H1 (cell line): ENCODE data around the gene PPP1R12A. TPM values are rescaled to one million over a fixed set of nuclear protein-coding genes. Genes with fewer than 3 reads are reported as not detected.
A peak's percentile ranks its signal among the peaks of the same experiment; 100 is the strongest.

Experiments
- CTCF ChIA-PET: fragments of 300-600 bp; sonication (Branson Sonifier 250); formaldehyde crosslinking; loops from one replicate; lab custom pipeline; 2021; ENCODE audit not compliant: partially characterized antibody; lab: Charles Lee
- POLR2A ChIA-PET: fragments of 300-600 bp; sonication (Branson Sonifier 250); formaldehyde crosslinking; loops from one replicate; lab custom pipeline; 2021; ENCODE audit warnings: inconsistent platforms; ENCODE audit not compliant: partially characterized antibody; lab: Charles Lee
- DNase-seq, 2 experiments: peaks; one replicate each; pipeline versions ENCODE4 v3.0.0 to v3.0.0-alpha.2; 2010 to 2022; ENCODE audit warnings: low spot score in 2 of 2, low read depth in 1 of 2, mixed read lengths in 1 of 2
- FAIRE-seq: peaks from 2 replicates; lab custom pipeline; 2011; peaks lifted over from hg19 to GRCh38; lab: Jason Lieb, UNC
- H2AFZ ChIP-seq: 2 replicates; pipeline ENCODE4 v1.8.1; 2012; ENCODE audit warnings: low read length, inconsistent platforms
- H2AK5ac ChIP-seq: 2 replicates; pipeline ENCODE4 v1.6.1; 2013; ENCODE audit warnings: low read depth, low read length
- H2BK120ac ChIP-seq: replicated peaks from 2 replicates; pipeline ENCODE3; 2013; ENCODE audit warnings: low read depth, low read length, inconsistent platforms
- H2BK12ac ChIP-seq: 2 replicates; pipeline ENCODE4 v1.6.1; 2013; ENCODE audit warnings: low read depth, low read length
- H2BK15ac ChIP-seq: 2 replicates; pipeline ENCODE4 v1.6.1; 2013; ENCODE audit warnings: low read length
- H2BK20ac ChIP-seq: 2 replicates; pipeline ENCODE4 v1.6.1; 2013; ENCODE audit warnings: low read length
- H2BK5ac ChIP-seq: 2 replicates; pipeline ENCODE4 v1.6.1; 2013; ENCODE audit warnings: low read depth, low read length
- H3K14ac ChIP-seq: 2 replicates; pipeline ENCODE4 v1.6.1; 2013; ENCODE audit warnings: inconsistent platforms; ENCODE audit not compliant: insufficient read length
- H3K18ac ChIP-seq: 2 replicates; pipeline ENCODE4 v1.6.1; 2013; ENCODE audit warnings: low read length; ENCODE audit errors: extremely low read depth
- H3K23ac ChIP-seq: 2 replicates; pipeline ENCODE4 v1.6.1; 2013; ENCODE audit warnings: inconsistent platforms; ENCODE audit not compliant: insufficient read length
- H3K23me2 ChIP-seq: 2 replicates; pipeline ENCODE4 v1.6.1; 2013; ENCODE audit warnings: low read depth, low read length
- H3K27ac ChIP-seq: 2 replicates; pipeline ENCODE4 v1.6.1; 2011; ENCODE audit warnings: low read depth, low read length, inconsistent platforms
- H3K27me3 ChIP-seq, 4 experiments: replicated peaks in 1 of 4; 1 replicate in 1 of 4; 2 replicates in 3 of 4; pipeline versions ENCODE4 v1.6.1 to v1.8.1; 2011 to 2013; ENCODE audit warnings: low read length in 3 of 4, mild to moderate bottlenecking in 3 of 4, inconsistent platforms in 2 of 4, mixed read lengths in 2 of 4, moderate library complexity in 1 of 4; ENCODE audit not compliant: control insufficient read depth in 3 of 4, insufficient read depth in 3 of 4; ENCODE audit errors: extremely low read depth in 1 of 4
- H3K36me3 ChIP-seq, 4 experiments: 2 replicates each; pipeline versions ENCODE4 v1.6.1 to v1.8.1; 2011 to 2013; ENCODE audit warnings: mild to moderate bottlenecking in 4 of 4, low read length in 3 of 4, moderate library complexity in 2 of 4, control low read depth in 1 of 4, inconsistent platforms in 1 of 4; ENCODE audit not compliant: insufficient read depth in 4 of 4, control insufficient read depth in 2 of 4
- H3K4ac ChIP-seq: replicated peaks from 2 replicates; pipeline ENCODE3; 2013; ENCODE audit warnings: low read length, low read depth, mixed read lengths, inconsistent platforms; ENCODE audit not compliant: insufficient read length
- H3K4me1 ChIP-seq, 4 experiments: replicated peaks in 1 of 4; 1 replicate in 1 of 4; 2 replicates in 3 of 4; pipeline versions ENCODE4 v1.6.1 to v1.8.1; 2011 to 2013; ENCODE audit warnings: low read length in 3 of 4, inconsistent platforms in 2 of 4, mixed read lengths in 1 of 4; ENCODE audit not compliant: insufficient read depth in 4 of 4, control insufficient read depth in 3 of 4
- H3K4me2 ChIP-seq, 2 experiments: 2 replicates each; pipeline versions ENCODE4 v1.6.1 to v1.8.1; 2011 to 2013; ENCODE audit warnings: low read depth in 2 of 2, low read length in 2 of 2, control low read depth in 1 of 2, inconsistent platforms in 1 of 2, mild to moderate bottlenecking in 1 of 2; ENCODE audit not compliant: insufficient read depth in 1 of 2
- H3K4me3 ChIP-seq, 4 experiments: fragments of 200-600, 300-600 bp in 1 of 4; sonication (generic), shearing (Covaris generic), sonication (Bioruptor Twin) in 1 of 4; 2 replicates each; pipeline versions ENCODE4 v1.5.1 to v1.8.1; 2011 to 2016; ENCODE audit warnings: low read length in 4 of 4, low read depth in 3 of 4, control low read depth in 2 of 4, inconsistent platforms in 2 of 4, mild to moderate bottlenecking in 2 of 4, mixed read lengths in 1 of 4, moderate library complexity in 1 of 4; ENCODE audit not compliant: insufficient read depth in 2 of 4; ENCODE audit errors: extremely low read depth in 1 of 4
- H3K56ac ChIP-seq: replicated peaks from 2 replicates; pipeline ENCODE3; 2013; ENCODE audit warnings: low read depth, mild to moderate bottlenecking, mixed read lengths, low read length, inconsistent platforms; ENCODE audit not compliant: insufficient read length
- H3K79me1 ChIP-seq: 2 replicates; pipeline ENCODE4 v1.6.1; 2013; ENCODE audit warnings: low read depth, low read length, control low read depth
- H3K79me2 ChIP-seq, 2 experiments: 2 replicates each; pipeline versions ENCODE4 v1.6.1 to v1.8.1; 2012 to 2013; ENCODE audit warnings: low read length in 2 of 2, mild to moderate bottlenecking in 2 of 2, inconsistent platforms in 1 of 2; ENCODE audit not compliant: insufficient read depth in 2 of 2, control insufficient read depth in 1 of 2
- H3K9ac ChIP-seq, 4 experiments: replicated peaks in 1 of 4; 1 replicate in 1 of 4; 2 replicates in 3 of 4; pipeline versions ENCODE4 v1.6.1 to v1.8.1; 2011 to 2013; ENCODE audit warnings: low read depth in 3 of 4, low read length in 3 of 4, control low read depth in 2 of 4, mild to moderate bottlenecking in 2 of 4, moderate library complexity in 2 of 4, inconsistent platforms in 1 of 4; ENCODE audit errors: extremely low read depth in 1 of 4
- H3K9me3 ChIP-seq, 2 experiments: 2 replicates each; pipeline versions ENCODE4 v1.6.1 to v1.8.1; 2012 to 2013; ENCODE audit warnings: mild to moderate bottlenecking in 2 of 2, moderate library complexity in 2 of 2, control low read depth in 1 of 2, inconsistent platforms in 1 of 2, low read depth in 1 of 2, low read length in 1 of 2, mixed read lengths in 1 of 2; ENCODE audit not compliant: insufficient read depth in 2 of 2
- H4K20me1 ChIP-seq, 2 experiments: replicated peaks in 1 of 2; 2 replicates each; pipeline versions ENCODE3 to v1.8.1; 2011 to 2013; ENCODE audit warnings: inconsistent platforms in 2 of 2, low read length in 2 of 2, mild to moderate bottlenecking in 1 of 2; ENCODE audit not compliant: insufficient read depth in 2 of 2, control insufficient read depth in 1 of 2
- H4K5ac ChIP-seq: 2 replicates; pipeline ENCODE4 v1.6.1; 2013; ENCODE audit warnings: low read length, low read depth, mixed read lengths, inconsistent platforms; ENCODE audit not compliant: insufficient read length
- H4K8ac ChIP-seq: 2 replicates; pipeline ENCODE4 v1.8.0; 2013; ENCODE audit warnings: mild to moderate bottlenecking, moderate library complexity, low read length, inconsistent platforms; ENCODE audit not compliant: insufficient read depth; ENCODE audit errors: extremely low read depth
- H4K91ac ChIP-seq: replicated peaks from 2 replicates; pipeline ENCODE3; 2013; ENCODE audit warnings: low read length, mixed read lengths, inconsistent platforms; ENCODE audit not compliant: insufficient read length
- EGR1 ChIP-seq: IDR thresholded peaks from 2 replicates; pipeline ENCODE4 v1.6.1; 2011; ENCODE audit warnings: low read depth, low read length, borderline replicate concordance
- KDM4A ChIP-seq: IDR thresholded peaks from one replicate; pipeline ENCODE4 v1.7.1; 2012; ENCODE audit warnings: low read depth, mild to moderate bottlenecking, moderate library complexity, low read length, inconsistent platforms; ENCODE audit not compliant: severe bottlenecking
- POLR2AphosphoS5 ChIP-seq: IDR thresholded peaks from 2 replicates; pipeline ENCODE4 v1.6.1; 2011; ENCODE audit warnings: low read depth, low read length
- RBBP5 ChIP-seq: IDR thresholded peaks from 2 replicates; pipeline ENCODE4 v1.7.1; 2012; ENCODE audit warnings: low read depth, mild to moderate bottlenecking, inconsistent platforms, low read length, moderate library complexity, borderline replicate concordance
- RXRA ChIP-seq: IDR thresholded peaks from 2 replicates; pipeline ENCODE4 v1.6.1; 2011; ENCODE audit warnings: low read depth, mild to moderate bottlenecking, low read length, moderate library complexity; ENCODE audit not compliant: insufficient read depth
- SAP30 ChIP-seq: fragments of 300-600 bp; sonication (generic); IDR thresholded peaks from 2 replicates; pipeline ENCODE4 v1.7.1; 2012; ENCODE audit warnings: low read length, moderate library complexity, mild to moderate bottlenecking, inconsistent platforms; ENCODE audit not compliant: insufficient read depth, insufficient replicate concordance
- SIN3A ChIP-seq, 2 experiments: IDR thresholded peaks in 1 of 2; conservative IDR thresholded peaks in 1 of 2; 2 replicates each; pipeline ENCODE4 v1.6.1; 2011 to 2012; ENCODE audit warnings: low read length in 2 of 2, improper control_type of control experiment in 1 of 2, low read depth in 1 of 2, mild to moderate bottlenecking in 1 of 2
- SP4 ChIP-seq: IDR thresholded peaks from 2 replicates; pipeline ENCODE4 v1.6.1; 2012; ENCODE audit warnings: low read length, inconsistent platforms
- SRF ChIP-seq: IDR thresholded peaks from 2 replicates; pipeline ENCODE4 v1.6.1; 2011; ENCODE audit warnings: mild to moderate bottlenecking, low read depth, low read length, moderate library complexity
- TAF7 ChIP-seq: optimal IDR thresholded peaks from 2 replicates; pipeline ENCODE3; 2011; ENCODE audit warnings: low read depth, mild to moderate bottlenecking, inconsistent platforms, low read length, moderate library complexity, borderline replicate concordance
- YY1 ChIP-seq: IDR thresholded peaks from 2 replicates; pipeline ENCODE4 v1.6.1; 2011; ENCODE audit warnings: low read depth, mild to moderate bottlenecking, low read length
- WGBS, 2 experiments: shearing (Covaris generic) in 1 of 2; methylation state at CpG; one replicate each; pipeline versions ENCODE4 v1.1.6 to v1.1.7; 2013 to 2015; ENCODE audit warnings: low lambda C conversion rate in 2 of 2, mixed read lengths in 2 of 2, inconsistent platforms in 1 of 2, low coverage in 1 of 2, missing lambda C conversion rate in 1 of 2; ENCODE audit not compliant: insufficient replicate concordance in 2 of 2, insufficient coverage in 1 of 2, insufficient read length in 1 of 2; ENCODE audit errors: extremely low coverage in 1 of 2, missing lambda C conversion rate in 1 of 2; 5-methylcytosine and 5-hydroxymethylcytosine counted together
- polyA plus RNA-seq, 7 experiments: library from polyadenylated mRNA; depleted of rRNA in 3 of 7; stranded (reverse) in 5 of 7; unstranded in 2 of 7; fragments of >200 nt in 5 of 7; fragments of 200-250 nt in 2 of 7; gene quantifications; 1 replicate in 5 of 7; 2 replicates in 1 of 7; 4 replicates in 1 of 7; pipeline versions ENCODE4 v1.2.1 to v1.2.3, GENCODE V29; 2011 to 2013; ENCODE audit warnings: missing spikeins in 2 of 7, mixed read lengths in 2 of 7
- total RNA-seq: library from RNA; stranded (reverse); fragmentation: NEBNext Ultra II Directional; extraction: Animal tissue kit (Norgen Biotek cat#: 25700); gene quantifications from 2 replicates; pipeline ENCODE4 v1.2.1, GENCODE V29; 2021

PPP1R12A gene
- total and polyA plus RNA-seq, 2 of the 8 experiments (the other 6 are each of a cell fraction or from before 2014, with no cell fraction given) = 14.7 to 81.5 TPM

DNA sequence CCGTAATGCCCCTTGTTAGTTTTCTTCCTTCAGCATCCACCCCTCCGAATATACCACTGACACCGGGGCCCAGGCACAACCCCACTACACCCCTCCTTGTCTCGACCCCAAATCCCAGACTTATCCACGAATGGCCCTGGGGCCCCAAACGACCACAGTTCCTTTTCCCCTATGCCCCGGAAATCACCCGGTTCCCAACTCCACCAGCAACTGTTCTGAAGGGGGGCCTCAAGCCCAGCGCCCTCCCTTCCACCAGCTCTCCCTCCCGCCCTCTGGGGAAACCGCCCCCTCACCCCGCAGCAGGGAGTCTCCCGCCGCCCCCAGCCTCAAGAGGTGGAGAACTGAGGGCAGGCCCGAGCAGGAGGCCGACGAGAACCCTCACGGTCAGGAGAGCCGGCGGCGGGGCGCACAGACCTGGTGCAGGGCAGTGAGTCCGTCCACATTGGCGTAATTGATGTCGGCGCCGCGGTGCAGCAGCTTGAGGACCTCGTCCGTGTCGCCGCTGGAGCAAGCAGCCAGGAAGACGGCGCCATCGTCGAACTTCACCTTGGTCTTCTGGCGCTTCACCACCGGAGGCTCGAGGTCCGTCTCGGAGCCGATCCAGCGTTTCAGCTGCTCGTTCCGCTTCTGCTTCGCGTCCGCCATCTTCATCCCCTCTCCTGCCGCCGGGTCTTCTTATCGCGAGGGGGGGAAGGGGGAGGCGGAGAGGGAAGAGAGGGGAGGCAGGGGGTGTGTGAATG lies 446 bp downstream of the PPP1R12A start:
- peak overlapping the region; percentile 97 for H3K56ac ChIP-seq
- ChIA-PET POLR2A (interaction anchor here (0.6 to 3.8 kb wide), 19 partner anchors 8 to 252 kb away, joined by 3 to 13 read pairs (median 3); no protein-coding TSS in a partner anchor), CTCF (interaction anchor here (0.6 to 0.7 kb wide), 2 partner anchors 22 to 111 kb away, joined by 3 read pairs; no protein-coding TSS in a partner anchor)
- WGBS, 2 experiments = 1% methylated on average over 45 of the region's 53 CpGs; no CpG with 5 or more reads in 1 of the 2 experiments
- peaks cover 2 to 4% of the 10 kb centered on the region in 2 experiments for H4K20me1 ChIP-seq
- H3K4me1 ChIP-seq = peaks cover 0 to 4% (median 1%) of the 10 kb centered on the region in 4 experiments; a peak in 3 of 7 replicates
- H3K27ac ChIP-seq = peak overlapping the region; percentile 97
- H2BK20ac ChIP-seq = no peak overlapping the region
- no peaks in the 10 kb centered on the region for H3K27me3 ChIP-seq
- peaks cover 11 to 56% of the 10 kb centered on the region in 2 experiments; a peak in 3 of 4 replicates for H3K79me2 ChIP-seq
- peak overlapping the region; percentile 98 for H4K5ac ChIP-seq
- H3K4ac ChIP-seq = peak overlapping the region; percentile 87
- H3K23ac ChIP-seq = no peak overlapping the region
- H3K18ac ChIP-seq = peak overlapping the region; percentile 95
- H4K8ac ChIP-seq = peak overlapping the region; percentile 99; the same call in 1 of the 2 replicates
- peak overlapping the region; percentile 94 to 99 (median 98) for H3K9ac ChIP-seq
- peak overlapping the region; percentile 93; the same call in 1 of the 2 replicates for H2BK12ac ChIP-seq
- peak overlapping the region; percentile 75 for H2BK120ac ChIP-seq
- no peak overlapping the region for H2AK5ac ChIP-seq
- DNase-seq (peak; percentile 9 to 79), FAIRE-seq (no peak)
- H3K4me3 ChIP-seq = peak overlapping the region; percentile 86 to 96 (median 90)
- H2BK5ac ChIP-seq = peak overlapping the region; percentile 100
- H3K9me3 ChIP-seq = no peaks in the 10 kb centered on the region
- peak overlapping the region; percentile 94; the same call in 1 of the 2 replicates for H2AFZ ChIP-seq
- peak overlapping the region; percentile 99; the same call in 1 of the 2 replicates for H2BK15ac ChIP-seq
- H3K14ac ChIP-seq = peak overlapping the region; percentile 97
- H3K36me3 ChIP-seq = no peaks in the 10 kb centered on the region
- H3K79me1 ChIP-seq = no peaks in the 10 kb centered on the region
- peak overlapping the region; percentile 100 for H4K91ac ChIP-seq
- H3K4me2 ChIP-seq = peak overlapping the region; percentile 86 to 96
- H3K23me2 ChIP-seq = peaks cover 9% of the 10 kb centered on the region
- TF ChIP-seq KDM4A = peak; percentile 75
- TF ChIP-seq RXRA = no peak
- peak; percentile 13 for TF ChIP-seq SAP30
- no peak for TF ChIP-seq SP4
- TF ChIP-seq YY1 = peak; percentile 88
- peak; percentile 13 for TF ChIP-seq POLR2AphosphoS5
- TF ChIP-seq RBBP5 = peak; percentile 97
- peak; percentile 97 for TF ChIP-seq EGR1
- TF ChIP-seq TAF7 = peak; percentile 63
- TF ChIP-seq SIN3A (conservative IDR thresholded peaks at IDR 0.05 in 1 of 2, IDR thresholded peaks at IDR 0.05 in 1 of 2; ENCODE audit: low read depth in 1 of 2, low read length in 2 of 2) = peak; percentile 13 to 80; a peak in 2 of 4 replicates
- no peak for TF ChIP-seq SRF
